ENCODE data around the gene ATP6V1G3.
"Not testable (repeated sequence)": the region's sequence is repeated elsewhere in the genome, so short reads cannot be mapped to it uniquely, and the experiment has no call there.

ATP6V1G3 gene

DNA sequence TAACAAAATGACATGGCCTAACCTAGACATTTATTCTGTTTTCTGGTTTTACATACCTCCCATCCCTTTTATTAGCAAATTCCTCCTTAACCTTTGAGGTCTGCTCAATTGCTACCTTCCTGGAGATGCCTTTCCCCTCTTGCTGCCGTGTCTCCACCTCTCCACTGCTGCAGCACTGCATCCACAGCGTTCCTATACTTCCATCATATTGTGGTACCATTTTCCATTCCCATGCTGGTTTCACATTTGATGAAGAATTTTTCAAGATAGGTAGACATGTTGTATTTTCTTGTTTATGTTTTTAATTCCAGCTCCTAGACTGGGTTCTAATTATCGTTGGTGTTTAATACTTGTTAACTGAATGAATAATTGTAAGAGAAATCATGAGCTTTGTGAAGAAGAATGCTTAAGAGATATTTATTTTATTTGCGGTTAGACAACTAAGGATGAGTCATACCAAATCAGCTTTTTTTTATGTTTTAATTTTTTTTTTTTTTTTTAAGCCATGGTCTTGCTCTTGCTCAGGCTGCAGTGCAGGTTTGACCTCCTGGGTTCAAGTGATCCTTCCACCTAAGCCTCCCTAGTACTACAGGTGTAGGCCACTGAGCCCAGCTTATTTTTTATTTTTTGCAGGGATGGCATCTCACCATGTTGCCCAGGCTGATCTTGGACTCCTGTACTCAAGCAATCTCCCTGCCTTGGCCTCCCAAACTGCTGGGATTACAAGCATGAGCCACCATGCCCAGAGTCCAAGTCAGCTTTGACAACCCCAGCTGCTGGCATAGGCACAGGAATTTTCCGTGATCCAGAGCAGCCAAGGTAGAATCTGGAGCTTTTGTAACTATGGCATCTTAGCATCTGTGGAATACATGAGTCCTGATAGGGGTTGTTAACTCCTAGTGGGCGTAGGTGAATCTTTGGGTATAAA, 44.0 kb downstream of the ATP6V1G3 start:
- DNase-seq (ENCODE audit: low read depth), result peak; percentile 57

GRCh38 chr1:198495631-198496030, 44.8 kb downstream of the ATP6V1G3 start:
- DNase-seq (ENCODE audit: low read depth), result no peak

- DNase-seq (ENCODE audit: low read depth), result no peak
Measured at GRCh38 chr1:198494658-198495103, 45.8 kb downstream of the ATP6V1G3 start.

GRCh38 chr1:198494139-198494538, 46.3 kb downstream of the ATP6V1G3 start:
- DNase-seq (ENCODE audit: low read depth), result no peak

DNA sequence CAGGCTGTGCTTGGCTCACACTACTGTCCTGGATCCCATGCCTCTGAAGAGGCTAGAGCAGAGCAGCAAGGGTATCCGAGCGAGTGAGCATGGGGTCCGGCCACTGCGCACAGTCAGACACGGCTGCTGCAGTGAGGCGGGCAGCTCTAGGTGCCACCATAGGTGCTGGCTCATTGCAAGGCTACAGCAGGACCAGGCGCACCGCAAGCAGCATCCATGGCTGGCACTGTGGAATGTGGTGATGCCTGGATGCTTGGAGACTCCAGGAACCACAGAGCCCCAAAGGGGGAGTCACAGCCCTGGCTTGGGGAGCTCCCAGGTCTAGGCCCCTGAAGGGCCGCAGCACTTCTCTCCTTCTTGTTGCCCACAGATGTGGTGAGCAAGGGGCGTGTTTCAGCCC, 47.2 kb downstream of the ATP6V1G3 start:
- DNase-seq (ENCODE audit: low read depth), result no peak

DNA sequence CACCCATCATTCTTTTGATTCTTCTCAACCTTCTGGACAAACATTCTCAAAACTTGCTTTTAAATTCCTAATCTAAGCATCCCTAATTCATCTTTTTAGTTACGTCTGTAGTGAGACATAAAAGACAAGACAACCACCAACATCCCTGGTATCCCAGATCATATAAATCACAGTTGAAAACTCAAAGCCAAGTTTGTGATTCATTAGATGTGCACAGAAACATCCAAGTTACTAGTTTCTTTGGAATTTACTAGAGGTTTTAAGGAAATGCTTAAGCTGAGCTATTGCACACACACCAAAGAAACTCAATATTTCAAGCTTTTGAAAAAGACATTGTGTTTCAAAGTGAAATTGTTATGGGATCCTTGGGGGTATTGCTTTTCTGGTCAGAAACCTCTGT, 47.6 kb downstream of the ATP6V1G3 start:
- peak; percentile 77 for DNase-seq (ENCODE audit: low read depth)

- DNase-seq (ENCODE audit: low read depth), result no peak
Measured at GRCh38 chr1:198491596-198491995, 48.9 kb downstream of the ATP6V1G3 start.

- DNase-seq (ENCODE audit: low read depth), result no peak
Measured at GRCh38 chr1:198491028-198491427, 49.5 kb downstream of the ATP6V1G3 start.

DNA sequence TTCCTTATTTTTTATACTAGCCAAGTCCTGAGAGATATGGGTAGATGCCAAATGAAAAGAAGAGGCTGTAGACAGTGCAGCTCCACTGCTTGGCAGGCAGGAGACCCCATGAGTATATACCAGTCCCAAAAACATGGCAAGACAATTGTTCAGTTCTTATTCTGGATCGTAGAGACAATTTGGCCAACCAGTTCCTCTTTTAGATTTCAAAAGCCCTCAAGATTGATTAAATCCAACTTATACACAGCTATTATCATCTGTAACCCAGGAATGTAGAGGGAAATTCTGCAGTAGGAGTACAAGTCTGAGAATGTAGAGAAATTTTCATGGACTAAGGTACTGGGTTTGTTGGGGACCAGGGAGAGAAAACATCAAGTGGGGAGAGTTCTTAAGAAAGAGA, 50.3 kb downstream of the ATP6V1G3 start:
- DNase-seq (ENCODE audit: low read depth), result no peak

DNA sequence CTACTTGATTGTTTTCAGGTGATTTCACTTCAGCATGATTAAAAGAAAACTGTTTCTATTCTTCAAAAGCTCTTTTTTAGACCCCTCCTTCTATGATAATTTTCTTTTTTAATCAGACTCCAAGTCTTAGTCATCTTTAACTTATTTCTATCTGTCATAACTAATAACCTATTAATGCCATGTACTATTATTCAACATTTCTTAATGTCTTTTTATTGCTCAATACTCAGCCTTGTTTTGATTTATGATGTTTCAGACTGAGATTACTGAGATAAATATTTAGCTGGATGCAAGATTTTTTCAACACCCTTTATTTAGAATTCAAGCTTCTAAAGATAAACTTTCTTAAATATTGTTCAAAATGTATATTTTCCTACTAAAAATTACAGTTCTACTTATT, 53.6 kb downstream of the ATP6V1G3 start:
- peak; percentile 39 for DNase-seq (ENCODE audit: low read depth)

- DNase-seq (ENCODE audit: low read depth), result no peak
Measured at GRCh38 chr1:198483645-198484044, 56.8 kb downstream of the ATP6V1G3 start.

GRCh38 chr1:198483006-198483405, 57.5 kb downstream of the ATP6V1G3 start:
- no peak for DNase-seq (ENCODE audit: low read depth)

DNA sequence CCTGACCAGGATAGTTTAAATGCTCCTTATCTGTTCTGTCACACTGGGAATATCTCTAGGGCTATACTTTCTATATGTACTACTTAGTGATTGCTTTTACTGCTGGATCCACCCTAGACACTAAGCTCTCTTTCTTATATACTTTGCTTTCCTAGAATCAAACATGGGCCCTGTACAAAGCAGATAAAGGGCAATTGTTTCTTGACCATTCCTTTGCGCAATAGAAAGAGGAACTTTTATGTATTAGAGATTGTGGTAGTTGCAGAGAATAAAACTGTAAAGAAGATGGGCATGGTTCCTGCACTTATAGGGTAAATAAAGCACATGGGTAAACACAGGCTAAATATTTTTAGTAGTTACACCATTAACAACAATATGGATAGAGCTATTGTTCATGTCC, 58.8 kb downstream of the ATP6V1G3 start:
- no peak for DNase-seq (ENCODE audit: low read depth)

DNA sequence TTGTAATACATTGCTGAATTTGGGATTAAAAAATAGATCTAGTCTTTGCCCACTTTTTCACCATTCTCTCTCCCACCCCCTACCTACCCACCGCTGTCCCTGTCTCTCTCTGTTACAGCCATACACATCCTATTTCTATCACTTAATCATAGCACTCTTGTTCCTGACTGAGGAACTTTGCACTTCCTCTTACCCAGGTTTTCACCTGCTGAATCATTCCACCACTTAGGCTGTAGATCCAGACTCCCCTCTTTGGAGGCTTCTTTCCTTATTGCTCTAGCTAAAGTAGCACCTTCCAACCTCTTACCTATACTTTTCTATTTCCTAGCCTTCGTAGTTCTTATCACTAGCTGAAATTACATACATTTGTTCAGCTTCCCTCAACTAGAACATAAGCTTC, 59.6 kb downstream of the ATP6V1G3 start:
- no peak for DNase-seq (ENCODE audit: low read depth)

DNA sequence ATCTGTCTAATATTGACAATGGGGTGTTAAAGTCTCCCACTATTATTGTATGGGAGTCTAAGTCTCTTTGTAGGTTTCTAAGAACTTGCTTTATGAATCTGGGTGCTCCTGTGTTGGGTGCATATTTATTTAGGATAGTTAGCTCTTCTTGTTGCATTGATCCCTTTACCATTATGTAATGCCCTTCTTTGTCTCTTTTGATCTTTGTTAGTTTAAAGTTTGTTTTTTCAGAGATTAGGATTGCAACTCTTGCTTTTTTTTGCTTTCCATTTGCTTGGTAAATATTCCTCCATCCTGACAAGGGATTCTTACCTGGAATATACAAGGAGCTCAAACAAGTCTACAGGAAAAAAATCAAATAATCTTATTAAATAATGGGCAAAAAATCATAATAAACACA, 63.1 kb downstream of the ATP6V1G3 start:
- DNase-seq (ENCODE audit: low read depth), result not testable (repeated sequence)
